Measurements from ENCODE around the gene NR5A1. TPM values are rescaled to one million over a fixed set of nuclear protein-coding genes. Genes with fewer than 3 reads are reported as not detected.
A peak's percentile ranks its signal among the peaks of the same experiment; 100 is the strongest.

Gene NR5A1
- not detected for total RNA-seq

DNA sequence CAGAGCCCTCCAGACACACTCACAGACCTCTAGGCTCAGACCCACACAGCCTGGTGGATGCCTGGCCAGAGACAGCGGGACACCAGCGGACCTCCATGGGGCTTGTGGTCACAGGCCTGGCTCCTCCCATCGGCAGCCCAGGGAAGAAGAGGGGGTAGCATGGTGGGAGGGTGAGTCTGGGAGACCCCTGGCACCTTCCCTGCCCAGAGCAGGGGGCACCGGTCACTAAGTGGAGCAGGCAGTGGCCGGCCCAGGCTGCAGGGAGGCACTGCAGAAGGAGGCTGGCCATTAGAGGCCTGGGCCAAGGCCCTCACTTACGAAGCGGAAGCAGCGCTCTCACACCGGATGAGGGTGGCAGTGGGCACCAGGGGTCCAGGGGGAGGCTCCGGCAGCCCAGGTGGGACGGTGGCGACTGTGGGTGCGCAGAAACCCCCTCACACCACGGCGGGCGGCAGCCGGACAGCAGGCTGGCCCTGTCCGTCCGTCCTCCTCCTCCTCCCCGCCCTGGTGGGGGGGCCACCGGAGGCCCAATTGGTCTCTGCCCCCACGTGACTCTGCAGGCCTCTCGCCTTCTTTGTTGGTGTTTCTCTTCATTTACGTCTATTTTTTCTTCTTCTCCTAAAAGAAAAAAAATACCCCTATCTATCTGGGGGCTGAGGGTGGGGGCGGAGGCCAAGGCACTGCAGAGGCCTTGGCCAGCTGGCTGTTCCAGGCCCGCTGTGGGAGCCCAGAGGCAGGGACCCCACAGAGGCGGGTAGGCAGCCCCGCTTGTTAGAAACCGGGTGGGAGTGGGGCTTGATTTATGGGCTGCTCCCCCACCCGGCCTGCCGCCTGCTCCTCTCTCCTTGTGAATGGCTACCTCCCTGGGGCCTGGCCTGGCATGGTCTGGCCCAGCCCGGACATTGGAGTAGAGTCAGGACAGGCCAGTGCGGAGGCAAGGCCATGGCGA, at the start of gene NR5A1:
Gene NR5A1 (minus strand): TSS at position 469 of the 949 bp plus-strand sequence. CDS start 4,004 bp downstream, outside the sequence.
- Mint-ChIP-seq H3K4me1 (peaks cover 7% of the 10 kb centered on the region), H3K27me3 (peaks cover 19% of the 10 kb centered on the region), H3K36me3 (ENCODE audit: low read depth) (peaks cover 3% of the 10 kb centered on the region), H3K27ac (no peak within 1 kb of the TSS), H3K4me3 (no peak within 1 kb of the TSS), H3K9me3 (ENCODE audit: low read depth) (no peaks in the 10 kb centered on the region)
- POLR2A ChIA-PET: no interaction called here
- DNase-seq: no peak
- CTCF ChIA-PET: no interaction called here
- ATAC-seq: no peak
- intact Hi-C loops (cut with DNase I, micrococcal nuclease): no loop called here

DNA sequence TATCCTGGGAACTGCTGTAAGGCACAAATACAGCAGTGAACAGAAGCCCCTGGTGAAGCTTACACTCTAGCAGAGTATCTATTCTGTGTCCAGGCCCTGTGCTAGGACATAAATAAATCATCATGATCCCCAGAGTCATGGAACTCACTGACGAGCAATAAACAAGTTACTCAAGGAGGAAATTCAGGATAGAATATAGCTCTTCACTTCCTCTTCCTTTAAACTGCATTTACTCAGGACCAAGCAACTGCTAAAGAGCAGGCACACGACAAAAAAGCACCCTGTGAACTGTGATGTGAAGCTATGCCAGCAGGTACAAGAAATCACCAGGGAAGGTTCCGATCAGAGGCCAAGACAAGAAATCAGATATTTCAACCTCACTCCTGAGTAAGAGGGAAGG, 47.8 kb upstream of the NR5A1 start:
- H3K4me1 Mint-ChIP-seq: no peaks in the 10 kb centered on the region
- POLR2A ChIA-PET: no interaction called here
- peaks cover 4% of the 10 kb centered on the region for H3K27me3 Mint-ChIP-seq

DNA sequence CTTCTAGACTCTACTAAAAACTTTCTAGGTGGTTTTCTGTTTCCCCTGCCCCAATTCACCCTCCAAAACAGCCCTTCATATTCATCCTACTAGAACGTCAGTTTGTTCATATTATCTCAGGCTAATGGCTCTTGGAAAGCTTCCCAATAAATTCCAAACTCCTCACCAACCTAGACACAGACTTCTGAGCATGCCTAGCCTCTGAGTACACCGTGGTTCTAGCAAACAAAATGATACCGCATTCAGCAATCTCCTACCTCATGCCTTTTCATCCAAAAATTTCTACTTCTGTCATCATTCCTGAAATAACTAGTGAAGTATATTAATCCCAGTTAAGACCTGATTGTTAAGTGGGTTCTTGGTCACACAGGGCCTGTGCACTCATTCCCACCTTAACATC, 46.5 kb upstream of the NR5A1 start:
- Mint-ChIP-seq H3K27ac (no peak overlapping the region), H3K4me3 (no peak overlapping the region), H3K9me3 (ENCODE audit: low read depth) (no peaks in the 10 kb centered on the region), H3K27me3 (peaks cover 4% of the 10 kb centered on the region), H3K4me1 (peaks cover 5% of the 10 kb centered on the region), H3K36me3 (ENCODE audit: low read depth) (no peaks in the 10 kb centered on the region)
- DNase-seq: no peak
- intact Hi-C loops (cut with DNase I, micrococcal nuclease): loop anchor here (5.0 kb wide), 2 partner anchors 159 to 969 kb away; no protein-coding TSS in a partner anchor
- ATAC-seq: no peak
- CTCF ChIA-PET: no interaction called here
- POLR2A ChIA-PET: interaction anchor here (0.6 kb wide), 1 partner anchor 13 kb away, joined by 4 read pairs; no protein-coding TSS in a partner anchor

More for the DNA sequence above, 47.8 kb upstream of the NR5A1 start:
- ATAC-seq (no peak), DNase-seq (no peak)
- no peaks in the 10 kb centered on the region for H3K9me3 Mint-ChIP-seq (ENCODE audit: low read depth)
- no peak overlapping the region for H3K4me3 Mint-ChIP-seq
- no peak overlapping the region for H3K27ac Mint-ChIP-seq
- CTCF ChIA-PET: interaction anchor here (0.7 to 1.2 kb wide), 3 partner anchors 20 to 157 kb away, joined by 3 to 4 read pairs (median 3); no protein-coding TSS in a partner anchor
- intact Hi-C loops (cut with DNase I, micrococcal nuclease): no loop called here
- no peaks in the 10 kb centered on the region for H3K36me3 Mint-ChIP-seq (ENCODE audit: low read depth)

DNA sequence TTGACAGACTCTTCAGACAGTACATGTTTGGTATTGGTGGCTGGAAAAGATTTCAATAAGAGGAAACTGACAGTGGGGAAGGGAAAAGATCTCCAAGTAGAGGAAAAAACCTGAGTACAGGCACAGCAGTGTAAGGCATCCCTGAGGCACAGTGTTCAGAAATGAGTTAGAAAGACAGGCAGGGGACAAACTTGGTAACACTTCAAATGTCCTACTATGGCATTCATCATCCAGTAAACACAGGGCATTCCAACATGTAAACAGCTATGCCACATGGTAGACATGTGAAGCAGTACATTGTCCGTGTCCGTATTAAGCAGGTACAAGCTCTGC, 45.0 kb upstream of the NR5A1 start:
- intact Hi-C loops (cut with DNase I, micrococcal nuclease): loop anchor here (5.0 kb wide), 2 partner anchors 160 to 970 kb away; no protein-coding TSS in a partner anchor
- Mint-ChIP-seq H3K36me3 (ENCODE audit: low read depth) (no peaks in the 10 kb centered on the region), H3K9me3 (ENCODE audit: low read depth) (no peaks in the 10 kb centered on the region), H3K4me1 (peaks cover 8% of the 10 kb centered on the region), H3K27ac (no peak overlapping the region), H3K4me3 (no peak overlapping the region), H3K27me3 (peaks cover 2% of the 10 kb centered on the region)
- ATAC-seq (no peak), DNase-seq (no peak)
- CTCF ChIA-PET: interaction anchor here (1.1 to 2.1 kb wide), 5 partner anchors 12 to 159 kb away, joined by 3 to 11 read pairs (median 6); no protein-coding TSS in a partner anchor
- POLR2A ChIA-PET: no interaction called here

DNA sequence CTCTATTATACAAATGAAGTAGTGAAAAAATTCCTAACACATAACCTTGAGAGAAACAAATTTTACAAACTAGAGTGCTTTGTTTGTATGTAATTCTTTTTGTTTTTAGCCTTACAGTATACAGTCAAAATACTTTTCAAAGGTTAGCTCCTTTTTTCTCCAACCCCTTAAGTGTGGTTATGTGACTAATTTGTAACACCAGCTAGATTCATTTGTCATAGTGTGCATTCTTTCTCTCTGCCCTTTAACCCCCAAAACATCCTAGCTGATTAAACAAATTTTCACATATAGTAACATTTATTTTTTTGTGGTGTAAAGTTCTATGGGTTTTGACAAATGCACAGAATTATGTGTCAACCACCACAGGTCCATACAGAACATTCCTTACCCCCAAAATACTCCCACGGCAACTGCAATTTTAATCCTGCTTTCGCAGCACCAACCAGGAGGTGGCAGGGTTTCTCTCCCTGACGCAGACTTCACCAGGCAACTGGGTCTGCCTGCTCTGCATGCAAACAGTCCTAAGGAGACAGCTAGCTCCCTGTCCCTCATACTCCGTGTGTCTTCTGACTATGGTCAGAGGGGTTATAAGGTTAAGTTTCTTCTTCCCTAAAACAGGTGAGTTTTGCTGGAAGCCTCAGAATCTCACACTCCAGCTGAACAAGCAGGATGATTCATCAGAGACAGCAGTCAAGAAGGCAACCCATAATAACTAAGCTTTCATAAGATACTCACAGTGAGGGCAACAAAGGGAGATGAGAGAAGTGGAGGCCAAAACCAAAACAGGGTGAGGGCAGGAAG, 44.5 kb upstream of the NR5A1 start:
- H3K27me3 Mint-ChIP-seq: peaks cover 4% of the 10 kb centered on the region
- intact Hi-C loops (cut with DNase I, micrococcal nuclease): loop anchor here (1.0 to 5.0 kb wide), 3 partner anchors 161 to 971 kb away; no protein-coding TSS in a partner anchor
- DNase-seq: peak; percentile 63
- H3K9me3 Mint-ChIP-seq (ENCODE audit: low read depth): no peaks in the 10 kb centered on the region
- H3K4me1 Mint-ChIP-seq: peaks cover 8% of the 10 kb centered on the region
- POLR2A ChIA-PET: interaction anchor here (0.7 kb wide), 1 partner anchor 25 kb away, joined by 3 read pairs; no protein-coding TSS in a partner anchor
- CTCF ChIA-PET: interaction anchor here (0.8 to 2.1 kb wide), 7 partner anchors 13 to 162 kb away, joined by 3 to 11 read pairs (median 4); no protein-coding TSS in a partner anchor
- H3K27ac Mint-ChIP-seq: no peak overlapping the region
- H3K36me3 Mint-ChIP-seq (ENCODE audit: low read depth): no peaks in the 10 kb centered on the region
- no peak overlapping the region for H3K4me3 Mint-ChIP-seq
- peak; percentile 91 for ATAC-seq

DNA sequence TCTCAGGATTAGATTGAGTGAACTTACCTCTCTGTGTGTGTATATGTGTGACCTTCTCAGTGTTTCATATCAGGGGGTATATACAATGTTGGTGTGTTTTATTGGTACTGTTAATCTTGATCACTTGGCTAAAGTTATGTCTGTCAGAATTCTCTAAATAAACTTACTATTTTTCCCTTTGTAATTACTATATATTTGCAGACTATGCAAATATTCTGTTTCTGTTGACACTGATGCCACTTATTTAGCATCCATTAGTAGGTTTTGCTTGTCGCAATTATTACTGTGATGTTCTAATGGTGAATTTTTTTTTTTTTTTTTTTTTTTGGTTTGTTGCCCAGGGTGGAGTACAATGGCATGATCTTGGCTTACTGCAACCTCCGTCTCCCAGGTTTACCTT, 42.9 kb upstream of the NR5A1 start:
- Mint-ChIP-seq H3K27me3 (peaks cover 4% of the 10 kb centered on the region), H3K27ac (no peak overlapping the region), H3K9me3 (ENCODE audit: low read depth) (no peaks in the 10 kb centered on the region), H3K4me1 (peaks cover 8% of the 10 kb centered on the region), H3K4me3 (no peak overlapping the region), H3K36me3 (ENCODE audit: low read depth) (no peaks in the 10 kb centered on the region)
- ChIA-PET POLR2A (interaction anchor here (0.7 kb wide), 1 partner anchor 46 kb away, joined by 3 read pairs; no protein-coding TSS in a partner anchor), CTCF (interaction anchor here (1.0 to 1.1 kb wide), 2 partner anchors 13 to 67 kb away, joined by 3 to 4 read pairs; no protein-coding TSS in a partner anchor)
- intact Hi-C loops (cut with DNase I, micrococcal nuclease): loop anchor here (5.0 kb wide), 2 partner anchors 162 to 972 kb away; no protein-coding TSS in a partner anchor
- ATAC-seq: no peak
- no peak for DNase-seq

DNA sequence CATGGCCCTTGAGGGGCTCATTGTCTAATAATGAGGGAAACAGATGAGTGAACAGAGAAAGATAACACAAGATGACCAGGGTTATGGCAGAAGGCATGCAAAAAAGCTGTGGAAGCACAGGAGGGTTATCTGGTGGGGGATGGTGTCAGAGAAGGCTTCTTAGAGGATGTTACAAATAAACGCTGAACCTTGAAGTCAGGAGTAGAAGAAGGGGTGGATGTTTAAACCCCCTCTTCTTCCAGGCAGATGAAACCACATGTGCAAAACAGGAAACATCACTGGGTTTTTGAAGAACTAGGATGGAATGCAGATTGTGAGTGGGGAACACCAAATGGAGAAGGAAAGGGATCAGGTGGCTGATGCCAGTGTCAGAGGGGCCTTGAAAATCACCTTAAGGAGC, 41.8 kb upstream of the NR5A1 start:
- Mint-ChIP-seq H3K4me1 (peaks cover 8% of the 10 kb centered on the region), H3K27me3 (peaks cover 4% of the 10 kb centered on the region), H3K36me3 (ENCODE audit: low read depth) (no peaks in the 10 kb centered on the region), H3K4me3 (no peak overlapping the region), H3K9me3 (ENCODE audit: low read depth) (no peaks in the 10 kb centered on the region), H3K27ac (no peak overlapping the region)
- CTCF ChIA-PET: interaction anchor here (1.1 kb wide), 1 partner anchor 12 kb away, joined by 4 read pairs; no protein-coding TSS in a partner anchor
- DNase-seq (no peak), ATAC-seq (no peak)
- intact Hi-C loops (cut with DNase I, micrococcal nuclease): no loop called here
- POLR2A ChIA-PET: no interaction called here

DNA sequence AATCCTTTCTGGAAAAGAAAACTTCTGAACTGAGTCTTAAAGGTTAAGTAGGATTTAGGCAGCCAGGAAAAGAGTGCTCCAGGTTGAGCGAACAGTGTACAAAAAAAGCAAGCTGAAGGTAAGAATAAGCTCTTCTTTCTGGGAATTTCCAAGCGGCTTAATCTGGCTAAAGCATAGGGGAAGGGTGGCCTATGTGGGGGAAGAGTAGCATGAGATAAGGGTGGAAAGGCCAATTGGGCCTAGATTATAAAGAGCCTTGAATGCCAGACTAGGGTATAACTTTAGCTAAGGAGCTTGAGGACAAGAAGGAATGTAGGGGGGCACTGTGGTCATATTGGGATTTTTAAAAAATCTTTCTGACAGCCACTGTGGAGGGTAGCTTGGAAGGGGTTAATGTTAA, 37.3 kb upstream of the NR5A1 start:
- Mint-ChIP-seq H3K27me3 (peaks cover 4% of the 10 kb centered on the region), H3K4me3 (no peak overlapping the region), H3K4me1 (peaks cover 8% of the 10 kb centered on the region), H3K9me3 (ENCODE audit: low read depth) (no peaks in the 10 kb centered on the region), H3K36me3 (ENCODE audit: low read depth) (no peaks in the 10 kb centered on the region), H3K27ac (no peak overlapping the region)
- ATAC-seq (no peak), DNase-seq (no peak)
- intact Hi-C loops (cut with DNase I, micrococcal nuclease): no loop called here
- CTCF ChIA-PET: interaction anchor here (0.6 to 3.3 kb wide), 2 partner anchors 8 to 95 kb away, joined by 3 to 33 read pairs; no protein-coding TSS in a partner anchor
- POLR2A ChIA-PET: no interaction called here

DNA sequence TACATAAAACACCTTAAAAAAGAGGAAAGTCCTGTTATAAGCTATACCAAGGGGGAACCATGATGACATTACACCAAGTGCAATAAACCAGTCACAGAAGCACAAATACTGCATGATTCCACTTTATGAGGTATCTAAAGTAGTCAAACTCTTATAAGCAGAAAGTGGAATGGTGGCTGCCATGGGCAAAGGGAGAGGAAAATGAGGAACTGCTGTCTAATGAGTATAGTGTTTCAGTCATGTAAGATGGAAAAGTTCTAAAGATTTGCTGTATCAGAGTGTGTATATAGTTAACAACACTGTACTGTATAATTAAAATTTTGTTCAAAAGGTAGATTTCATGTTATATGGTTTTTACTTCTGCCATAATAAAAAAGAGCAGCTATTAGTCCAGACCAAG, 34.6 kb upstream of the NR5A1 start:
- Mint-ChIP-seq H3K36me3 (ENCODE audit: low read depth) (no peaks in the 10 kb centered on the region), H3K9me3 (ENCODE audit: low read depth) (no peaks in the 10 kb centered on the region), H3K4me3 (no peak overlapping the region), H3K27ac (no peak overlapping the region), H3K4me1 (no peaks in the 10 kb centered on the region), H3K27me3 (peaks cover 4% of the 10 kb centered on the region)
- intact Hi-C loops (cut with DNase I, micrococcal nuclease): no loop called here
- DNase-seq (no peak), ATAC-seq (no peak)
- POLR2A ChIA-PET: no interaction called here
- CTCF ChIA-PET: interaction anchor here (0.5 kb wide), 1 partner anchor 141 kb away, joined by 3 read pairs; no protein-coding TSS in a partner anchor

DNA sequence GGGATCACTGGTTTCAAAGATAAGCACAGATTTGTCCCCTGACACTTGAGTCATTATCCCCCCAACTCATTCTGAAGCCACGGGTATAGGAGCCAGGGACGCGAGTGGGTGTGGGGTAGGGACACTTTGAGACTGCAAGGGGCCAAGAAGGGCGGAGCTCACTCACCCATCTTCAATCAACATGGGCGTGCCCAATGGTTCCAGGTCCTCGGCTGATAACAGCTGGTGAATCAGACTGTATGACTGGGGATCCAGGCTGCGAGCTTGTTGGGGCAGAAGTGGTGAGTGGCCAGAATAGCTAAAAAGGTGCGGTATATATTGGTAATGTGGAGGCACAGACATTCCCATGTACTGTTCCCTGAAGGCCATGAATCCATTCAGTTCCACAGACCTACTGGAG, 30.7 kb upstream of the NR5A1 start:
- no peak for ATAC-seq
- POLR2A ChIA-PET: no interaction called here
- no peaks in the 10 kb centered on the region for H3K36me3 Mint-ChIP-seq (ENCODE audit: low read depth)
- CTCF ChIA-PET: interaction anchor here (0.6 to 5.5 kb wide), 15 partner anchors 8 to 411 kb away, joined by 3 to 50 read pairs (median 4); no protein-coding TSS in a partner anchor
- H3K27me3 Mint-ChIP-seq: no peaks in the 10 kb centered on the region
- intact Hi-C loops (cut with DNase I, micrococcal nuclease): no loop called here
- H3K9me3 Mint-ChIP-seq (ENCODE audit: low read depth): no peaks in the 10 kb centered on the region
- H3K4me1 Mint-ChIP-seq: no peaks in the 10 kb centered on the region
- H3K4me3 Mint-ChIP-seq: no peak overlapping the region
- no peak overlapping the region for H3K27ac Mint-ChIP-seq
- no peak for DNase-seq

DNA sequence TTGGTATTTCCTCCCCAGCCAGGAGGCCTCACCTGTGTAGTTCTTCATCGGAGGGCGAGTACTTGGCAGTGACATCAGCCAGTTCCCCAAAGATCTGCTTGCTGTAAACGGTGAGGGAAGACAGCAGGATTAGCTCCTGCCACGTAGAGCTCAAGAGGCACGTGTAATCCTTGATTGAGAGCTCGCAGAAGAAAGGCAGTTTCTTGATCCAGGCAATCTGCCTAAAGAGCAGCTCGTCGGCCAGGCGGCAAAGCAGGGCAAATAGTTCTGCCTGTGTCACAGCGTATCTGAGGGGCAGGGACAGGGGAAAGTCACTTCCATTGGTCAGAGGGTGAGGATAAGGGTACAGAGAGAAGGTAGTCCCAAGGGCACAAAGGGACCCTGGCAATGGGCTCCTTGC, 28.6 kb upstream of the NR5A1 start:
- H3K27me3 Mint-ChIP-seq: no peaks in the 10 kb centered on the region
- H3K27ac Mint-ChIP-seq: no peak overlapping the region
- no peak for DNase-seq
- no peaks in the 10 kb centered on the region for H3K4me1 Mint-ChIP-seq
- no peaks in the 10 kb centered on the region for H3K9me3 Mint-ChIP-seq (ENCODE audit: low read depth)
- POLR2A ChIA-PET: no interaction called here
- intact Hi-C loops (cut with DNase I, micrococcal nuclease): loop anchor here (1.0 kb wide), 2 partner anchors 117 to 409 kb away; no protein-coding TSS in a partner anchor
- no peak overlapping the region for H3K4me3 Mint-ChIP-seq
- ATAC-seq: no peak
- CTCF ChIA-PET: interaction anchor here (2.0 to 5.5 kb wide), 3 partner anchors 10 to 116 kb away, joined by 9 to 50 read pairs (median 33); no protein-coding TSS in a partner anchor
- H3K36me3 Mint-ChIP-seq (ENCODE audit: low read depth): no peaks in the 10 kb centered on the region
